Trophoblast cell (in vitro differentiated cells and primary cell): ENCODE measurements around the gene MEGF6.
A peak's percentile ranks its signal among the peaks of the same experiment; 100 is the strongest.

Source experiments
- DNase-seq, 2 donors: peaks; one replicate each; pipeline ENCODE4 v3.0.0-alpha.2; 2016
- H2AFZ ChIP-seq: 2 replicates; pipeline ENCODE4 v1.6.1; 2013; ENCODE audit warnings: low read length, moderate library complexity, mild to moderate bottlenecking; ENCODE audit not compliant: insufficient read depth, poor library complexity
- H2AK5ac ChIP-seq: 2 replicates; pipeline ENCODE4 v1.6.1; 2013; ENCODE audit warnings: mild to moderate bottlenecking, low read length
- H2BK120ac ChIP-seq: 2 replicates; pipeline ENCODE4 v1.6.1; 2013; ENCODE audit warnings: low read length, mild to moderate bottlenecking, moderate library complexity; ENCODE audit not compliant: insufficient read depth, poor library complexity
- H2BK12ac ChIP-seq: 2 replicates; pipeline ENCODE4 v1.6.1; 2013; ENCODE audit warnings: mild to moderate bottlenecking, low read length, moderate library complexity
- H2BK5ac ChIP-seq: 2 replicates; pipeline ENCODE4 v1.6.1; 2013; ENCODE audit warnings: low read length, low read depth, moderate library complexity, mild to moderate bottlenecking; ENCODE audit not compliant: poor library complexity
- H3K14ac ChIP-seq: 2 replicates; pipeline ENCODE4 v1.6.1; 2013; ENCODE audit warnings: mild to moderate bottlenecking, low read length
- H3K18ac ChIP-seq: 2 replicates; pipeline ENCODE4 v1.6.1; 2013; ENCODE audit warnings: mild to moderate bottlenecking, low read length
- H3K23ac ChIP-seq: 2 replicates; pipeline ENCODE4 v1.6.1; 2013; ENCODE audit warnings: low read length
- H3K27ac ChIP-seq: 2 replicates; pipeline ENCODE4 v1.5.1; 2013; ENCODE audit warnings: low read depth, mild to moderate bottlenecking, inconsistent platforms, low read length, moderate library complexity
- H3K27me3 ChIP-seq: 2 replicates; pipeline ENCODE4 v1.6.1; 2013; ENCODE audit warnings: inconsistent platforms, mild to moderate bottlenecking, low read length, moderate library complexity; ENCODE audit not compliant: insufficient read depth
- H3K36me3 ChIP-seq, 2 experiments: 1 replicate in 1 of 2; 2 replicates in 1 of 2; pipeline ENCODE4 v1.6.1; 2013; ENCODE audit warnings: low read length in 2 of 2, mild to moderate bottlenecking in 2 of 2, moderate library complexity in 1 of 2; ENCODE audit not compliant: insufficient read depth in 2 of 2, control insufficient read depth in 1 of 2
- H3K4ac ChIP-seq: 2 replicates; pipeline ENCODE4 v1.6.1; 2013; ENCODE audit warnings: low read depth, mild to moderate bottlenecking, low read length, moderate library complexity
- H3K4me1 ChIP-seq, 2 experiments: 1 replicate in 1 of 2; 2 replicates in 1 of 2; pipeline ENCODE4 v1.6.1; 2013; ENCODE audit warnings: low read length in 2 of 2, mild to moderate bottlenecking in 2 of 2, moderate library complexity in 1 of 2; ENCODE audit not compliant: insufficient read depth in 2 of 2, control insufficient read depth in 1 of 2
- H3K4me2 ChIP-seq: 2 replicates; pipeline ENCODE4 v1.6.1; 2013; ENCODE audit warnings: inconsistent platforms, mild to moderate bottlenecking, low read length, moderate library complexity
- H3K4me3 ChIP-seq: 2 replicates; pipeline ENCODE4 v1.5.1; 2013; ENCODE audit warnings: mild to moderate bottlenecking, low read depth, low read length, inconsistent platforms
- H3K79me1 ChIP-seq: one replicate; pipeline ENCODE4 v1.6.1; 2013; ENCODE audit warnings: low read length
- H3K79me2 ChIP-seq: 2 replicates; pipeline ENCODE4 v1.6.1; 2013; ENCODE audit warnings: low read length, mild to moderate bottlenecking; ENCODE audit not compliant: control insufficient read depth, insufficient read depth, poor library complexity
- H3K9ac ChIP-seq: 2 replicates; pipeline ENCODE4 v1.6.1; 2013; ENCODE audit warnings: mild to moderate bottlenecking, low read length
- H3K9me3 ChIP-seq: 2 replicates; pipeline ENCODE4 v1.6.1; 2013; ENCODE audit warnings: low read depth, mild to moderate bottlenecking, control low read depth, inconsistent platforms, low read length; ENCODE audit not compliant: insufficient read depth
- H4K12ac ChIP-seq: 2 replicates; pipeline ENCODE4 v1.6.1; 2013; ENCODE audit warnings: low read depth, mild to moderate bottlenecking, low read length, moderate library complexity
- H4K8ac ChIP-seq: 2 replicates; pipeline ENCODE4 v1.6.1; 2013; ENCODE audit warnings: low read depth, mild to moderate bottlenecking, low read length, moderate library complexity
- H4K91ac ChIP-seq: one replicate; pipeline ENCODE4 v1.6.1; 2013; ENCODE audit warnings: low read depth, mild to moderate bottlenecking, low read length, moderate library complexity
- WGBS: extraction: QIAGEN DNeasy Blood & Tissue Kit; methylation state at CpG from one replicate; pipeline ENCODE4 v1.1.7; 2013; ENCODE audit warnings: missing lambda C conversion rate; ENCODE audit not compliant: insufficient read length, insufficient coverage; ENCODE audit errors: extremely low coverage; 5-methylcytosine and 5-hydroxymethylcytosine counted together

MEGF6 gene

GRCh38 chr1:3501856-3502640 is 109.3 kb downstream of the MEGF6 start:
- H4K8ac ChIP-seq: no peak overlapping the region
- H3K79me1 ChIP-seq: no peaks in the 10 kb centered on the region
- no peak overlapping the region for H4K12ac ChIP-seq
- no peak overlapping the region for H2BK5ac ChIP-seq
- H2BK120ac ChIP-seq: no peak overlapping the region
- H3K18ac ChIP-seq: no peak overlapping the region
- H2BK12ac ChIP-seq: no peak overlapping the region
- H3K36me3 ChIP-seq: no peaks in the 10 kb centered on the region
- no peaks in the 10 kb centered on the region for H3K27me3 ChIP-seq
- no peak overlapping the region for H2AK5ac ChIP-seq
- H3K9me3 ChIP-seq: peaks cover 3% of the 10 kb centered on the region
- H3K4me2 ChIP-seq: no peak overlapping the region
- no peak overlapping the region for H4K91ac ChIP-seq
- WGBS: no CpG with 5 or more reads among the region's 26 CpGs
- no peak overlapping the region for H3K9ac ChIP-seq
- no peak overlapping the region for H3K4ac ChIP-seq
- no peak overlapping the region for H3K27ac ChIP-seq
- no peaks in the 10 kb centered on the region for H3K79me2 ChIP-seq
- no peaks in the 10 kb centered on the region for H3K4me1 ChIP-seq
- no peak overlapping the region for H3K14ac ChIP-seq
- no peak overlapping the region for H2AFZ ChIP-seq
- DNase-seq: peak; percentile 71 to 80
- H3K4me3 ChIP-seq: no peak overlapping the region
- H3K23ac ChIP-seq: no peak overlapping the region

GRCh38 chr1:3501437-3501836 is 109.9 kb downstream of the MEGF6 start:
- H3K79me2 ChIP-seq: no peaks in the 10 kb centered on the region
- H3K4ac ChIP-seq: no peak overlapping the region
- no CpG with 5 or more reads among the region's 17 CpGs for WGBS
- H3K79me1 ChIP-seq: no peaks in the 10 kb centered on the region
- no peak overlapping the region for H2AFZ ChIP-seq
- H3K9me3 ChIP-seq: peaks cover 3% of the 10 kb centered on the region
- no peak overlapping the region for H2AK5ac ChIP-seq
- no peak overlapping the region for H2BK120ac ChIP-seq
- H3K27me3 ChIP-seq: no peaks in the 10 kb centered on the region
- H4K91ac ChIP-seq: no peak overlapping the region
- no peak overlapping the region for H3K4me3 ChIP-seq
- no peak overlapping the region for H4K12ac ChIP-seq
- H3K27ac ChIP-seq: no peak overlapping the region
- H3K23ac ChIP-seq: no peak overlapping the region
- H3K14ac ChIP-seq: no peak overlapping the region
- no peak for DNase-seq
- H3K18ac ChIP-seq: no peak overlapping the region
- no peaks in the 10 kb centered on the region for H3K4me1 ChIP-seq
- H2BK5ac ChIP-seq: no peak overlapping the region
- H4K8ac ChIP-seq: no peak overlapping the region
- no peak overlapping the region for H3K4me2 ChIP-seq
- no peak overlapping the region for H2BK12ac ChIP-seq
- H3K9ac ChIP-seq: no peak overlapping the region
- H3K36me3 ChIP-seq: no peaks in the 10 kb centered on the region

GRCh38 chr1:3500265-3500835 is 111.0 kb downstream of the MEGF6 start:
- no peak overlapping the region for H4K8ac ChIP-seq

GRCh38 chr1:3499611-3500010 is 111.7 kb downstream of the MEGF6 start:
- Histone ChIP-seq H3K18ac (no peak overlapping the region), H3K14ac (no peak overlapping the region), H2AK5ac (no peak overlapping the region), H3K36me3 (no peaks in the 10 kb centered on the region), H3K23ac (no peak overlapping the region), H3K79me1 (no peaks in the 10 kb centered on the region), H3K4me2 (no peak overlapping the region), H2BK120ac (no peak overlapping the region), H2AFZ (no peak overlapping the region), H3K4ac (no peak overlapping the region), H3K9me3 (no peaks in the 10 kb centered on the region), H3K27ac (no peak overlapping the region), H4K8ac (no peak overlapping the region), H3K4me3 (no peak overlapping the region), H3K4me1 (no peaks in the 10 kb centered on the region), H2BK5ac (no peak overlapping the region), H3K9ac (no peak overlapping the region), H4K91ac (no peak overlapping the region), H3K79me2 (no peaks in the 10 kb centered on the region), H2BK12ac (no peak overlapping the region), H3K27me3 (no peaks in the 10 kb centered on the region), H4K12ac (no peak overlapping the region)
- WGBS: no CpG with 5 or more reads among the region's 22 CpGs
- no peak for DNase-seq

More at GRCh38 chr1:3500265-3500835, 111.0 kb downstream of the MEGF6 start:
- Histone ChIP-seq H3K23ac (no peak overlapping the region), H4K12ac (no peak overlapping the region), H4K91ac (no peak overlapping the region), H3K4ac (no peak overlapping the region), H3K9ac (no peak overlapping the region), H3K79me2 (no peaks in the 10 kb centered on the region), H3K9me3 (no peaks in the 10 kb centered on the region), H3K14ac (no peak overlapping the region), H3K79me1 (no peaks in the 10 kb centered on the region), H3K4me2 (no peak overlapping the region), H3K36me3 (no peaks in the 10 kb centered on the region), H3K4me3 (no peak overlapping the region), H2AK5ac (no peak overlapping the region), H3K4me1 (no peaks in the 10 kb centered on the region), H3K18ac (no peak overlapping the region), H2BK12ac (no peak overlapping the region), H3K27ac (no peak overlapping the region), H2BK120ac (no peak overlapping the region), H2AFZ (no peak overlapping the region), H2BK5ac (no peak overlapping the region), H3K27me3 (no peaks in the 10 kb centered on the region)
- DNase-seq: no peak
- no CpG with 5 or more reads among the region's 32 CpGs for WGBS
